GM12878 (cell line): ENCODE measurements around the gene RHOG. TPM values are rescaled to one million over a fixed set of nuclear protein-coding genes. Genes with fewer than 3 reads are reported as not detected.

ENCODE experiments used
- ATAC-seq: fragments of 200-7000 bp; cut with Tn5 transposase; 3 replicates; pipeline ENCODE4 v1.9.1; 2020; ENCODE audit warnings: mild to moderate bottlenecking, moderate library complexity
- BruUV-seq: library from RNA; stranded (reverse); fragments of 400-500 nt; replicated peaks from 2 replicates; lab custom pipeline; 2021; lab: Mats Ljungman, UMichigan
- CTCF ChIA-PET: fragments of 300-600 bp; sonication (Branson Sonifier 250); formaldehyde crosslinking; extraction: SDS; loops from one replicate; lab custom pipeline; 2021; ENCODE audit warnings: inconsistent platforms; lab: Yijun Ruan, JAX
- POLR2A ChIA-PET: fragments of 350-600 bp; formaldehyde crosslinking; extraction: SDS; loops from one replicate; lab custom pipeline; 2021; ENCODE audit warnings: inconsistent platforms; lab: Charles Lee
- RAD21 ChIA-PET: fragments of 300-600 bp; sonication (Branson Sonifier 250); formaldehyde crosslinking; loops from one replicate; lab custom pipeline; 2023; ENCODE audit warnings: antibody characterized with exemption; ENCODE audit not compliant: unreplicated experiment; lab: Charles Lee
- SMC1A ChIA-PET: fragments of 300-600 bp; sonication (Branson Sonifier 250); formaldehyde crosslinking; loops from one replicate; lab custom pipeline; 2023; ENCODE audit not compliant: unreplicated experiment, uncharacterized antibody; lab: Charles Lee
- DNase-seq: peaks from one replicate; pipeline ENCODE4 v3.0.0-alpha.2; 2011; ENCODE audit warnings: low read depth, low spot score
- FAIRE-seq: peaks from 3 replicates; lab custom pipeline; 2011; peaks lifted over from hg19 to GRCh38; lab: Jason Lieb, UNC
- H2AFZ ChIP-seq: 2 replicates; pipeline ENCODE4 v1.6.0; 2011; ENCODE audit warnings: low read depth, low read length, control low read depth; ENCODE audit not compliant: control insufficient read depth
- H3K27ac ChIP-seq: 2 replicates; pipeline ENCODE4 v1.5.1; 2011; ENCODE audit warnings: control low read depth; ENCODE audit not compliant: control insufficient read depth, insufficient read depth
- H3K27me3 ChIP-seq, 2 experiments: replicated peaks in 1 of 2; 2 replicates each; pipeline versions ENCODE4 v1.6.0 to v1.6.1; 2011; ENCODE audit warnings: low read length in 1 of 2; ENCODE audit not compliant: control insufficient read depth in 2 of 2, insufficient read depth in 2 of 2
- H3K36me3 ChIP-seq, 2 experiments: 2 replicates each; pipeline ENCODE4 v1.5.1; 2011; ENCODE audit warnings: low read length in 1 of 2; ENCODE audit not compliant: control insufficient read depth in 2 of 2, insufficient read depth in 2 of 2
- H3K4me1 ChIP-seq: 2 replicates; pipeline ENCODE4 v1.6.1; 2011; ENCODE audit warnings: mild to moderate bottlenecking, low read length, moderate library complexity, mixed read lengths; ENCODE audit not compliant: control insufficient read depth, insufficient read depth
- H3K4me2 ChIP-seq: 2 replicates; pipeline ENCODE4 v1.6.0; 2011; ENCODE audit warnings: control low read depth; ENCODE audit not compliant: control insufficient read depth, insufficient read depth
- H3K4me3 ChIP-seq: fragments of 200-600 bp; sonication (generic); 2 replicates; pipeline ENCODE4 v1.5.1; 2016
- H3K79me2 ChIP-seq: 2 replicates; pipeline ENCODE4 v1.6.0; 2011; ENCODE audit warnings: low read length; ENCODE audit not compliant: control insufficient read depth, insufficient read depth
- H3K9ac ChIP-seq: 2 replicates; pipeline ENCODE4 v1.8.0; 2011; ENCODE audit warnings: low read length, control low read depth, mixed read lengths; ENCODE audit not compliant: control insufficient read depth, insufficient read depth
- H3K9me3 ChIP-seq: replicated peaks from 3 replicates; pipeline ENCODE4 v1.5.1; 2011; ENCODE audit warnings: mild to moderate bottlenecking, low read length; ENCODE audit not compliant: control insufficient read depth, insufficient read depth
- H4K20me1 ChIP-seq: 2 replicates; pipeline ENCODE4 v1.6.0; 2011; ENCODE audit not compliant: control insufficient read depth, insufficient read depth
- BCL11A ChIP-seq: IDR thresholded peaks from 2 replicates; pipeline ENCODE4 v1.6.1; 2011; ENCODE audit warnings: low read depth, low read length
- BHLHE40 ChIP-seq, 2 experiments: fragments of 450-650 bp in 1 of 2; IDR thresholded peaks; 2 replicates each; pipeline ENCODE4 v1.6.1; 2011 to 2017; ENCODE audit warnings: low read depth in 2 of 2, borderline replicate concordance in 1 of 2, improper control_type of control experiment in 1 of 2, low read length in 1 of 2, mild to moderate bottlenecking in 1 of 2
- CHD2 ChIP-seq: IDR thresholded peaks from 2 replicates; pipeline ENCODE4 v1.6.1; 2011; ENCODE audit warnings: low read depth, low read length, improper control_type of control experiment, borderline replicate concordance
- ETV6 ChIP-seq, 2 experiments: fragments of 450-650 bp in 1 of 2; IDR thresholded peaks in 1 of 2; conservative IDR thresholded peaks in 1 of 2; 2 replicates each; pipeline ENCODE4 v1.6.1; 2014; ENCODE audit warnings: antibody characterized with exemption in 1 of 2, borderline replicate concordance in 1 of 2, low read depth in 1 of 2, mild to moderate bottlenecking in 1 of 2, moderate library complexity in 1 of 2
- FOXM1 ChIP-seq: IDR thresholded peaks from 2 replicates; pipeline ENCODE4 v1.6.1; 2012; ENCODE audit warnings: low read depth, mild to moderate bottlenecking, inconsistent platforms, low read length, moderate library complexity
- NR2C1 ChIP-seq: fragments of 450-650 bp; IDR thresholded peaks from 2 replicates; pipeline ENCODE4 v1.6.1; 2017; ENCODE audit warnings: antibody characterized with exemption, mild to moderate bottlenecking, moderate library complexity
- NR2C2 ChIP-seq: IDR thresholded peaks from 2 replicates; pipeline ENCODE4 v1.6.1; 2011; ENCODE audit warnings: borderline replicate concordance, low read depth; ENCODE audit not compliant: control insufficient read depth, insufficient read length
- SIX5 ChIP-seq: IDR thresholded peaks from 2 replicates; pipeline ENCODE4 v1.6.1; 2011; ENCODE audit warnings: mild to moderate bottlenecking, low read depth, low read length, moderate library complexity; ENCODE audit not compliant: severe bottlenecking
- SPI1 ChIP-seq: IDR thresholded peaks from 2 replicates; pipeline ENCODE4 v1.6.1; 2011; ENCODE audit warnings: low read depth, mild to moderate bottlenecking, low read length, moderate library complexity, borderline replicate concordance; ENCODE audit not compliant: insufficient read depth
- SREBF1 ChIP-seq: IDR thresholded peaks from 2 replicates; pipeline ENCODE4 v1.6.1; 2012; ENCODE audit warnings: mild to moderate bottlenecking, low read length
- SRF ChIP-seq, 2 experiments: IDR thresholded peaks; 2 replicates each; pipeline ENCODE4 v1.6.1; 2011; ENCODE audit warnings: low read depth in 2 of 2, low read length in 2 of 2, mild to moderate bottlenecking in 1 of 2, moderate library complexity in 1 of 2
- TAF1 ChIP-seq: IDR thresholded peaks from 2 replicates; pipeline ENCODE4 v1.6.1; 2011; ENCODE audit warnings: mild to moderate bottlenecking, low read depth, low read length, borderline replicate concordance
- ZNF384 ChIP-seq: IDR thresholded peaks from 2 replicates; pipeline ENCODE4 v1.6.1; 2012; ENCODE audit warnings: low read depth, mild to moderate bottlenecking, low read length, improper control_type of control experiment, borderline replicate concordance
- whole genome bisulfite sequencing: methylation state at CpG from one replicate; pipeline ENCODE4 v1.1.6; 2016; ENCODE audit warnings: low lambda C conversion rate; ENCODE audit not compliant: insufficient replicate concordance, insufficient coverage; ENCODE audit errors: missing lambda C conversion rate; 5-methylcytosine and 5-hydroxymethylcytosine counted together
- in situ Hi-C: fragments of 300-500 bp; cut with MboI; formaldehyde crosslinking; loops from 9 replicates; pipeline ENCODE4 v1.14.3; 2018; ENCODE audit warnings: mixed read lengths
- intact Hi-C: fragments of 100-400 bp; cut with micrococcal nuclease; formaldehyde crosslinking; loops from one replicate; pipeline ENCODE4 v1.14.2; 2022; ENCODE audit not compliant: unreplicated experiment
- polyA plus RNA-seq, 11 experiments: library from polyadenylated mRNA; depleted of rRNA in 4 of 11; unstranded in 6 of 11; stranded (reverse) in 5 of 11; fragments of >200 nt; fragmentation: Nextera tagmentation in 4 of 11; fragmentation: Illumina TruSeq in 1 of 11; extraction: Ambion mirVana in 4 of 11; extraction: Trizol in 1 of 11; gene quantifications; 1 replicate in 1 of 11; 2 replicates in 10 of 11; pipeline versions ENCODE4 v1.2.1 to v1.2.3, GENCODE V29; 2011 to 2016; ENCODE audit warnings: inconsistent platforms in 2 of 11, missing spikeins in 2 of 11, low read depth in 1 of 11
- total RNA-seq, 4 experiments: library from RNA; depleted of rRNA in 3 of 4; stranded (reverse); fragments of >200 nt in 3 of 4; fragmentation: Illumina TruSeq in 1 of 4; extraction: Trizol in 1 of 4; gene quantifications; 2 replicates each; pipeline versions ENCODE4 v1.2.1 to v1.2.3, GENCODE V29; 2013 to 2021
- TF ChIP-seq, protein P1 (sequence below): fragments of 450-650 bp; conservative IDR thresholded peaks from 2 replicates; pipeline ENCODE4 v1.6.1; 2017; ENCODE audit warnings: mild to moderate bottlenecking, moderate library complexity
- TF ChIP-seq, protein P2 (sequence below): fragments of 450-650 bp; IDR thresholded peaks from 2 replicates; pipeline ENCODE4 v1.6.1; 2018; ENCODE audit warnings: mild to moderate bottlenecking, low read depth, moderate library complexity; ENCODE audit not compliant: partially characterized antibody

RHOG gene
- total and polyA plus RNA-seq, 10 of the 15 experiments (the other 5 are each of a cell fraction or from before 2014, with no cell fraction given), result 16.0 to 172 (median 94.8) TPM

DNA sequence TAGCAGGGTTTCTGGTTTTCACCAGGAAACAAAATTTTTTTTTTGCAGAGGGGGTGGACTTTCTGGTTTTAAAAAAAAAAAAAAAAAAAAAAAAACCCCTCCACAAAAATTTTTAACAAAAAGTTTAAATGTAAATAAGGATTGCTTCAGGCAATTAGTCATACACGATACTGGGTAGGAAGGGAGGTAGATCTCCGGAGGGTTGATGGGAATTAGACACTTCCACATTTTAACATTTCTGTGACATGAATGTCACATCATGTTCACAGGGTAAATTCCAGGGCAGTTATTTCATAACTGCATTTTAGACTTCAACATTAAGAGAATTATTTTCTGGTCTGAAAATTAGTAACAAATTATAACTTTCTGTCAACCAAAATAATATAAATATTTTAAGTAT is 59.3 kb downstream of the RHOG start:
- no peak for DNase-seq
- 4% methylated on average over 2 of the region's 2 CpGs for WGBS
- H3K9ac ChIP-seq, result no peak overlapping the region
- FAIRE-seq, result no peak
- POLR2A ChIA-PET, result interaction anchor here (0.7 to 0.9 kb wide), 7 partner anchors 8 to 931 kb away, joined by 3 to 9 read pairs (median 6); partner anchors contain the start of gene NUP98
- CTCF ChIA-PET, result interaction anchor here (5.3 kb wide), 1 partner anchor 27 kb away, joined by 44 read pairs; the partner anchor contains the start of gene PGAP2
- H3K79me2 ChIP-seq, result peaks cover 49% of the 10 kb centered on the region
- no peak for ATAC-seq
- H3K36me3 ChIP-seq, result peaks cover 9 to 13% of the 10 kb centered on the region in 2 experiments
- H3K4me3 ChIP-seq, result no peak overlapping the region
- no peaks in the 10 kb centered on the region for H3K27me3 ChIP-seq
- no peak overlapping the region for H2AFZ ChIP-seq
- in situ Hi-C loops, result no loop called here
- no peaks in the 10 kb centered on the region for H4K20me1 ChIP-seq
- H3K9me3 ChIP-seq, result no peaks in the 10 kb centered on the region
- RAD21 ChIA-PET, result interaction anchor here (0.7 to 1.6 kb wide), 3 partner anchors 26 to 79 kb away, joined by 3 to 8 read pairs (median 4); partner anchors contain the start of gene PGAP2
- intact Hi-C loops, result no loop called here
- H3K27ac ChIP-seq, result no peak overlapping the region; the same call in 1 of the 2 replicates
- TF ChIP-seq, protein P1, sequence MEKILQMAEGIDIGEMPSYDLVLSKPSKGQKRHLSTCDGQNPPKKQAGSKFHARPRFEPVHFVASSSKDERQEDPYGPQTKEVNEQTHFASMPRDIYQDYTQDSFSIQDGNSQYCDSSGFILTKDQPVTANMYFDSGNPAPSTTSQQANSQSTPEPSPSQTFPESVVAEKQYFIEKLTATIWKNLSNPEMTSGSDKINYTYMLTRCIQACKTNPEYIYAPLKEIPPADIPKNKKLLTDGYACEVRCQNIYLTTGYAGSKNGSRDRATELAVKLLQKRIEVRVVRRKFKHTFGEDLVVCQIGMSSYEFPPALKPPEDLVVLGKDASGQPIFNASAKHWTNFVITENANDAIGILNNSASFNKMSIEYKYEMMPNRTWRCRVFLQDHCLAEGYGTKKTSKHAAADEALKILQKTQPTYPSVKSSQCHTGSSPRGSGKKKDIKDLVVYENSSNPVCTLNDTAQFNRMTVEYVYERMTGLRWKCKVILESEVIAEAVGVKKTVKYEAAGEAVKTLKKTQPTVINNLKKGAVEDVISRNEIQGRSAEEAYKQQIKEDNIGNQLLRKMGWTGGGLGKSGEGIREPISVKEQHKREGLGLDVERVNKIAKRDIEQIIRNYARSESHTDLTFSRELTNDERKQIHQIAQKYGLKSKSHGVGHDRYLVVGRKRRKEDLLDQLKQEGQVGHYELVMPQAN, result no peak
- no peak for TF ChIP-seq TAF1
- no peak for TF ChIP-seq BCL11A
- TF ChIP-seq NR2C2, result no peak
- TF ChIP-seq SIX5, result no peak
- TF ChIP-seq NR2C1, result no peak
- no peak for TF ChIP-seq CHD2
- no peak for TF ChIP-seq ETV6 (conservative IDR thresholded peaks at IDR 0.05 in 1 of 2, IDR thresholded peaks at IDR 0.05 in 1 of 2; ENCODE audit: borderline replicate concordance in 1 of 2, low read depth in 1 of 2)
- TF ChIP-seq ZNF384, result peak; percentile 70
- TF ChIP-seq, protein P2, sequence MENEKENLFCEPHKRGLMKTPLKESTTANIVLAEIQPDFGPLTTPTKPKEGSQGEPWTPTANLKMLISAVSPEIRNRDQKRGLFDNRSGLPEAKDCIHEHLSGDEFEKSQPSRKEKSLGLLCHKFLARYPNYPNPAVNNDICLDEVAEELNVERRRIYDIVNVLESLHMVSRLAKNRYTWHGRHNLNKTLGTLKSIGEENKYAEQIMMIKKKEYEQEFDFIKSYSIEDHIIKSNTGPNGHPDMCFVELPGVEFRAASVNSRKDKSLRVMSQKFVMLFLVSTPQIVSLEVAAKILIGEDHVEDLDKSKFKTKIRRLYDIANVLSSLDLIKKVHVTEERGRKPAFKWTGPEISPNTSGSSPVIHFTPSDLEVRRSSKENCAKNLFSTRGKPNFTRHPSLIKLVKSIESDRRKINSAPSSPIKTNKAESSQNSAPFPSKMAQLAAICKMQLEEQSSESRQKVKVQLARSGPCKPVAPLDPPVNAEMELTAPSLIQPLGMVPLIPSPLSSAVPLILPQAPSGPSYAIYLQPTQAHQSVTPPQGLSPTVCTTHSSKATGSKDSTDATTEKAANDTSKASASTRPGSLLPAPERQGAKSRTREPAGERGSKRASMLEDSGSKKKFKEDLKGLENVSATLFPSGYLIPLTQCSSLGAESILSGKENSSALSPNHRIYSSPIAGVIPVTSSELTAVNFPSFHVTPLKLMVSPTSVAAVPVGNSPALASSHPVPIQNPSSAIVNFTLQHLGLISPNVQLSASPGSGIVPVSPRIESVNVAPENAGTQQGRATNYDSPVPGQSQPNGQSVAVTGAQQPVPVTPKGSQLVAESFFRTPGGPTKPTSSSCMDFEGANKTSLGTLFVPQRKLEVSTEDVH, result no peak
- TF ChIP-seq SRF (IDR thresholded peaks at IDR 0.05; ENCODE audit: low read depth in 2 of 2, low read length in 2 of 2), result no peak
- TF ChIP-seq FOXM1, result no peak
- peak; percentile 38; the same call in 1 of the 2 replicates for TF ChIP-seq SPI1
- TF ChIP-seq SREBF1, result no peak
- no peak for TF ChIP-seq BHLHE40 (IDR thresholded peaks at IDR 0.05; ENCODE audit: borderline replicate concordance in 1 of 2, low read depth in 2 of 2, low read length in 1 of 2)
- SMC1A ChIA-PET, result interaction anchor here (1.7 to 5.8 kb wide), 3 partner anchors 17 to 291 kb away, joined by 5 to 28 read pairs (median 6); partner anchors contain the start of genes NUP98 and PGAP2
- no TSS peak for BruUV-seq
- peaks cover 12% of the 10 kb centered on the region for H3K4me1 ChIP-seq
- no peak overlapping the region for H3K4me2 ChIP-seq
